GM10266 (cell line): ENCODE measurements around the gene CASQ1.
A peak's percentile ranks its signal among the peaks of the same experiment; 100 is the strongest.

ENCODE experiments used
- DNase-seq: peaks from one replicate; pipeline ENCODE4 v3.0.0; 2012; ENCODE audit errors: extremely low spot score
- CTCF ChIP-seq: IDR thresholded peaks from 2 replicates; pipeline ENCODE4 v1.5.1; 2012; ENCODE audit warnings: mild to moderate bottlenecking, low read depth; ENCODE audit not compliant: control insufficient read depth, insufficient read depth; ENCODE audit errors: missing control alignments

The CASQ1 gene

GRCh38 chr1:160161965-160162705 lies 28.2 kb upstream of the CASQ1 start:
- peak; percentile 40 for DNase-seq
- peak; percentile 59 for TF ChIP-seq CTCF

- TF ChIP-seq CTCF: no peak
- DNase-seq: no peak
Observed at GRCh38 chr1:160162931-160163330, 27.4 kb upstream of the CASQ1 start.

GRCh38 chr1:160163615-160164014 lies 26.8 kb upstream of the CASQ1 start:
- no peak for TF ChIP-seq CTCF
- DNase-seq: no peak

- no peak for TF ChIP-seq CTCF
- no peak for DNase-seq
Observed at GRCh38 chr1:160164121-160164520, 26.3 kb upstream of the CASQ1 start.

GRCh38 chr1:160166166-160166868 lies 24.1 kb upstream of the CASQ1 start:
- TF ChIP-seq CTCF: no peak
- DNase-seq: no peak

- no peak for DNase-seq
- no peak for TF ChIP-seq CTCF
Observed at GRCh38 chr1:160167056-160167455, 23.3 kb upstream of the CASQ1 start.

GRCh38 chr1:160167580-160167979 lies 22.8 kb upstream of the CASQ1 start:
- no peak for TF ChIP-seq CTCF

More at GRCh38 chr1:160167580-160167979, 22.8 kb upstream of the CASQ1 start:
- no peak for DNase-seq
